Activated CD8-positive, alpha-beta memory T cell treated with anti-CD3 and anti-CD28 coated beads, Interleukin-2, amount 50 U/mL, for 24 hours (primary cell): Measurements from ENCODE around the gene NSF.

Source experiments
- DNase-seq: peaks from one replicate; pipeline ENCODE4 v3.0.0-alpha.2; 2020; ENCODE audit errors: extremely low read depth

NSF gene

GRCh38 chr17:46717999-46718398 lies 127.5 kb downstream of the NSF start:
- no peak for DNase-seq

GRCh38 chr17:46719891-46720290 lies 129.4 kb downstream of the NSF start:
- DNase-seq: no peak

GRCh38 chr17:46720408-46720807 lies 129.9 kb downstream of the NSF start:
- DNase-seq: no peak

GRCh38 chr17:46722662-46723285 lies 132.3 kb downstream of the NSF start:
- DNase-seq: no peak

GRCh38 chr17:46726206-46726605 lies 135.7 kb downstream of the NSF start:
- no peak for DNase-seq

GRCh38 chr17:46727572-46728348 lies 137.3 kb downstream of the NSF start:
- DNase-seq: no peak

GRCh38 chr17:46730026-46730425 lies 139.6 kb downstream of the NSF start:
- DNase-seq: no peak

- DNase-seq: no peak
These were observed 140.2 kb downstream of the NSF start for GRCh38 chr17:46730679-46731078.

- no peak for DNase-seq
These were observed 141.7 kb downstream of the NSF start for GRCh38 chr17:46732160-46732559.

- DNase-seq: no peak
These were observed 142.4 kb downstream of the NSF start for GRCh38 chr17:46732754-46733398.

- DNase-seq: no peak
These were observed 143.5 kb downstream of the NSF start for GRCh38 chr17:46733837-46734475.

- DNase-seq: no peak
These were observed 145.6 kb downstream of the NSF start for GRCh38 chr17:46736100-46736499.

GRCh38 chr17:46737326-46737725 lies 146.9 kb downstream of the NSF start:
- DNase-seq: no peak

GRCh38 chr17:46738544-46738943 lies 148.1 kb downstream of the NSF start:
- DNase-seq: no peak

GRCh38 chr17:46739982-46740381 lies 149.5 kb downstream of the NSF start:
- DNase-seq: no peak

- no peak for DNase-seq
These were observed 150.8 kb downstream of the NSF start for GRCh38 chr17:46741122-46741730.

- no peak for DNase-seq
These were observed 152.2 kb downstream of the NSF start for GRCh38 chr17:46742565-46743270.

- no peak for DNase-seq
These were observed 154.0 kb downstream of the NSF start for GRCh38 chr17:46744441-46744840.

- no peak for DNase-seq
These were observed 154.9 kb downstream of the NSF start for GRCh38 chr17:46745376-46745775.

- DNase-seq: no peak
These were observed 161.0 kb downstream of the NSF start for GRCh38 chr17:46751425-46751824.

- no peak for DNase-seq
These were observed 163.3 kb downstream of the NSF start for GRCh38 chr17:46753776-46754175.
